SK-N-SH treated with all-trans-retinoic acid at 6 μM for 48 hours (cell line): ENCODE measurements around the gene NR5A2.

Experiments
- ATAC-seq: fragments of 200-7000 bp; cut with Tn5 transposase; 3 replicates; pipeline ENCODE4 v1.9.1; 2020; ENCODE audit warnings: mild to moderate bottlenecking, moderate library complexity
- BACH2 ChIP-seq: fragments of 250-450 bp; sonication (Bioruptor Pico); IDR thresholded peaks from 2 replicates; pipeline ENCODE4 v1.9.0; 2021; ENCODE audit warnings: mild to moderate bottlenecking, borderline replicate concordance
- ISL1 ChIP-seq: fragments of 250-450 bp; sonication (Bioruptor Pico); IDR thresholded peaks from 2 replicates; pipeline ENCODE4 v2.1.2; 2022; ENCODE audit warnings: mild to moderate bottlenecking, moderate library complexity
- OSR1 ChIP-seq: fragments of 250-450 bp; sonication (Bioruptor Pico); IDR thresholded peaks from 2 replicates; pipeline ENCODE4 v1.8.0; 2022; ENCODE audit warnings: moderate library complexity, mild to moderate bottlenecking, inconsistent platforms
- POU6F1 ChIP-seq: fragments of 250-450 bp; sonication (Bioruptor Pico); IDR thresholded peaks from 2 replicates; pipeline ENCODE4 v1.8.0; 2021; ENCODE audit warnings: low read depth, mild to moderate bottlenecking, moderate library complexity, borderline replicate concordance
- RARB ChIP-seq: fragments of 250-450 bp; sonication (Bioruptor Pico); IDR thresholded peaks from 2 replicates; pipeline ENCODE4 v1.8.0; 2021; ENCODE audit warnings: mild to moderate bottlenecking, moderate library complexity
- TCF4 ChIP-seq: fragments of 250-450 bp; sonication (Bioruptor Pico); IDR thresholded peaks from 2 replicates; pipeline ENCODE4 v1.8.0; 2021; ENCODE audit warnings: mild to moderate bottlenecking, moderate library complexity, borderline replicate concordance
- TOX ChIP-seq: fragments of 250-450 bp; sonication (Bioruptor Pico); IDR thresholded peaks from 2 replicates; pipeline ENCODE4 v1.8.0; 2021; ENCODE audit warnings: mild to moderate bottlenecking, moderate library complexity, borderline replicate concordance
- ZC3H10 ChIP-seq: fragments of 250-450 bp; sonication (Bioruptor Pico); IDR thresholded peaks from 2 replicates; pipeline ENCODE4 v1.5.1; 2021; ENCODE audit warnings: mild to moderate bottlenecking, moderate library complexity
- ZNF70 ChIP-seq: fragments of 450-650 bp; formaldehyde crosslinking; IDR thresholded peaks from 2 replicates; pipeline ENCODE4 v1.5.0; 2020; ENCODE audit warnings: mild to moderate bottlenecking, moderate library complexity
- TF ChIP-seq, protein P1 (sequence below): fragments of 250-450 bp; sonication (Bioruptor Pico); IDR thresholded peaks from 2 replicates; pipeline ENCODE4 v1.5.0; 2020; ENCODE audit warnings: mild to moderate bottlenecking, moderate library complexity
- TF ChIP-seq, protein P2 (sequence below): fragments of 250-450 bp; sonication (Bioruptor Pico); IDR thresholded peaks from 2 replicates; pipeline ENCODE4 v1.5.1; 2021; ENCODE audit warnings: mild to moderate bottlenecking, moderate library complexity
- TF ChIP-seq, protein P3 (sequence below): fragments of 250-450 bp; sonication (Bioruptor Pico); IDR thresholded peaks from 2 replicates; pipeline ENCODE4 v1.5.1; 2020; ENCODE audit warnings: low read depth, mild to moderate bottlenecking, moderate library complexity
- TF ChIP-seq, protein P4 (sequence below): fragments of 250-450 bp; sonication (Bioruptor Pico); IDR thresholded peaks from 2 replicates; pipeline ENCODE4 v1.8.0; 2020; ENCODE audit warnings: mild to moderate bottlenecking, moderate library complexity, borderline replicate concordance

NR5A2 gene

GRCh38 chr1:200179126-200179780 lies 151.7 kb downstream of the NR5A2 start:
- peak; percentile 91; the same call in 1 of the 2 replicates for TF ChIP-seq TOX (CRISPR knock-in tag)
- peak; percentile 79; the same call in 1 of the 2 replicates for TF ChIP-seq RARB (CRISPR knock-in tag)
- peak; percentile 88 for TF ChIP-seq ZC3H10
- TF ChIP-seq, protein P1, sequence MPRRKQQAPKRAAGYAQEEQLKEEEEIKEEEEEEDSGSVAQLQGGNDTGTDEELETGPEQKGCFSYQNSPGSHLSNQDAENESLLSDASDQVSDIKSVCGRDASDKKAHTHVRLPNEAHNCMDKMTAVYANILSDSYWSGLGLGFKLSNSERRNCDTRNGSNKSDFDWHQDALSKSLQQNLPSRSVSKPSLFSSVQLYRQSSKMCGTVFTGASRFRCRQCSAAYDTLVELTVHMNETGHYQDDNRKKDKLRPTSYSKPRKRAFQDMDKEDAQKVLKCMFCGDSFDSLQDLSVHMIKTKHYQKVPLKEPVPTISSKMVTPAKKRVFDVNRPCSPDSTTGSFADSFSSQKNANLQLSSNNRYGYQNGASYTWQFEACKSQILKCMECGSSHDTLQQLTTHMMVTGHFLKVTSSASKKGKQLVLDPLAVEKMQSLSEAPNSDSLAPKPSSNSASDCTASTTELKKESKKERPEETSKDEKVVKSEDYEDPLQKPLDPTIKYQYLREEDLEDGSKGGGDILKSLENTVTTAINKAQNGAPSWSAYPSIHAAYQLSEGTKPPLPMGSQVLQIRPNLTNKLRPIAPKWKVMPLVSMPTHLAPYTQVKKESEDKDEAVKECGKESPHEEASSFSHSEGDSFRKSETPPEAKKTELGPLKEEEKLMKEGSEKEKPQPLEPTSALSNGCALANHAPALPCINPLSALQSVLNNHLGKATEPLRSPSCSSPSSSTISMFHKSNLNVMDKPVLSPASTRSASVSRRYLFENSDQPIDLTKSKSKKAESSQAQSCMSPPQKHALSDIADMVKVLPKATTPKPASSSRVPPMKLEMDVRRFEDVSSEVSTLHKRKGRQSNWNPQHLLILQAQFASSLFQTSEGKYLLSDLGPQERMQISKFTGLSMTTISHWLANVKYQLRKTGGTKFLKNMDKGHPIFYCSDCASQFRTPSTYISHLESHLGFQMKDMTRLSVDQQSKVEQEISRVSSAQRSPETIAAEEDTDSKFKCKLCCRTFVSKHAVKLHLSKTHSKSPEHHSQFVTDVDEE: no peak
- peak; percentile 83 for ATAC-seq

DNA sequence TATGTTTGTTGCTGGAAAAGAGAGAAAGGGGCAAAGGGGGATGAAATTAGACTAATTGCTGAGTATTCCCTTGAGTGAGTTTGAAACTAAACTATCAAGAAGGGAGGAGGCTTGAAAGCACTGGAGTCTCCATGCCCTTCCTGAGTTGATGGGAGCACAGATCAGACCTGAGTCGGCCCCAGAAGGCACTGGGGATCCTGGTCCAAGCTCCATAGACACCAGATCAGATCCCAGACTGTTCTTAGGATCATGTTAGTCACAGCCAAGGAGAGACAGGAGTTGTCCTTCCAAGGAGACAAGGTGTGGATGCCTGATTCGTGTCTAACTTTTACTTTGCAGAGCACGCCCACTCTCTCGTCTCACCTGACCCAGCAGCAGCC lies 152.3 kb downstream of the NR5A2 start:
- TF ChIP-seq, protein P1: no peak
- TF ChIP-seq, protein P2, sequence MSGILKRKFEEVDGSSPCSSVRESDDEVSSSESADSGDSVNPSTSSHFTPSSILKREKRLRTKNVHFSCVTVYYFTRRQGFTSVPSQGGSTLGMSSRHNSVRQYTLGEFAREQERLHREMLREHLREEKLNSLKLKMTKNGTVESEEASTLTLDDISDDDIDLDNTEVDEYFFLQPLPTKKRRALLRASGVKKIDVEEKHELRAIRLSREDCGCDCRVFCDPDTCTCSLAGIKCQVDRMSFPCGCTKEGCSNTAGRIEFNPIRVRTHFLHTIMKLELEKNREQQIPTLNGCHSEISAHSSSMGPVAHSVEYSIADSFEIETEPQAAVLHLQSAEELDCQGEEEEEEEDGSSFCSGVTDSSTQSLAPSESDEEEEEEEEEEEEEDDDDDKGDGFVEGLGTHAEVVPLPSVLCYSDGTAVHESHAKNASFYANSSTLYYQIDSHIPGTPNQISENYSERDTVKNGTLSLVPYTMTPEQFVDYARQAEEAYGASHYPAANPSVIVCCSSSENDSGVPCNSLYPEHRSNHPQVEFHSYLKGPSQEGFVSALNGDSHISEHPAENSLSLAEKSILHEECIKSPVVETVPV: no peak
- TF ChIP-seq ZNF70 (CRISPR knock-in tag) (no peak), ZC3H10 (no peak), BACH2 (no peak)
- TF ChIP-seq, protein P3, sequence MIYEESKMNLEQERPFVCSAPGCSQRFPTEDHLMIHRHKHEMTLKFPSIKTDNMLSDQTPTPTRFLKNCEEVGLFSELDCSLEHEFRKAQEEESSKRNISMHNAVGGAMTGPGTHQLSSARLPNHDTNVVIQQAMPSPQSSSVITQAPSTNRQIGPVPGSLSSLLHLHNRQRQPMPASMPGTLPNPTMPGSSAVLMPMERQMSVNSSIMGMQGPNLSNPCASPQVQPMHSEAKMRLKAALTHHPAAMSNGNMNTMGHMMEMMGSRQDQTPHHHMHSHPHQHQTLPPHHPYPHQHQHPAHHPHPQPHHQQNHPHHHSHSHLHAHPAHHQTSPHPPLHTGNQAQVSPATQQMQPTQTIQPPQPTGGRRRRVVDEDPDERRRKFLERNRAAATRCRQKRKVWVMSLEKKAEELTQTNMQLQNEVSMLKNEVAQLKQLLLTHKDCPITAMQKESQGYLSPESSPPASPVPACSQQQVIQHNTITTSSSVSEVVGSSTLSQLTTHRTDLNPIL: no peak
- peak; percentile 75 for ATAC-seq

DNA sequence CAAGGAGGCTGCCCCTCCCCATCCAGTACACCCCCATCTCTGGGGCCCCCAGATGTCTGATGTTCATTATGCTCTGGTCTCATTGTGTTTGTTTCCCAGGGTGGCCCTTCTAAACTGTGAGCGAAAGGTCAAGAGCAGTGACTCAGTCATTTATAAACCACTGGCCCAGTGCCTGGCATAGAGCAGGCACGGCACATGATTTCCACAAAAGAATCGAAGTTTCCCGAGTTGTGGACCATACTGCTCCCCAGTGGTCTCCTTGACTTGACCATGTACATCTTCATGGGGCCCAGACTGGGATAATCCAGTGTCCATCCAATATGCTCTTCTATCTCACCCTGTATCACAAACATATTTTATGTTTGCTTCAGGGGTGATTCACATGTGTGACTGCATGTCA lies 153.3 kb downstream of the NR5A2 start:
- TF ChIP-seq OSR1 (CRISPR knock-in tag): no peak
- no peak for TF ChIP-seq TCF4 (CRISPR knock-in tag)
- TF ChIP-seq POU6F1 (CRISPR knock-in tag): no peak
- TF ChIP-seq, protein P4, sequence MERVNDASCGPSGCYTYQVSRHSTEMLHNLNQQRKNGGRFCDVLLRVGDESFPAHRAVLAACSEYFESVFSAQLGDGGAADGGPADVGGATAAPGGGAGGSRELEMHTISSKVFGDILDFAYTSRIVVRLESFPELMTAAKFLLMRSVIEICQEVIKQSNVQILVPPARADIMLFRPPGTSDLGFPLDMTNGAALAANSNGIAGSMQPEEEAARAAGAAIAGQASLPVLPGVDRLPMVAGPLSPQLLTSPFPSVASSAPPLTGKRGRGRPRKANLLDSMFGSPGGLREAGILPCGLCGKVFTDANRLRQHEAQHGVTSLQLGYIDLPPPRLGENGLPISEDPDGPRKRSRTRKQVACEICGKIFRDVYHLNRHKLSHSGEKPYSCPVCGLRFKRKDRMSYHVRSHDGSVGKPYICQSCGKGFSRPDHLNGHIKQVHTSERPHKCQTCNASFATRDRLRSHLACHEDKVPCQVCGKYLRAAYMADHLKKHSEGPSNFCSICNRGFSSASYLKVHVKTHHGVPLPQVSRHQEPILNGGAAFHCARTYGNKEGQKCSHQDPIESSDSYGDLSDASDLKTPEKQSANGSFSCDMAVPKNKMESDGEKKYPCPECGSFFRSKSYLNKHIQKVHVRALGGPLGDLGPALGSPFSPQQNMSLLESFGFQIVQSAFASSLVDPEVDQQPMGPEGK (CRISPR knock-in tag): no peak
- TF ChIP-seq, protein P1: no peak
- TF ChIP-seq, protein P2: no peak
- no peak for TF ChIP-seq ISL1 (CRISPR knock-in tag)
- ATAC-seq: peak; percentile 33
